ENCODE results near the gene TWF2.
A peak's percentile ranks its signal among the peaks of the same experiment; 100 is the strongest.
"Not testable (repeated sequence)": the region's sequence is repeated elsewhere in the genome, so short reads cannot be mapped to it uniquely, and the experiment has no call there.

Gene TWF2

DNA sequence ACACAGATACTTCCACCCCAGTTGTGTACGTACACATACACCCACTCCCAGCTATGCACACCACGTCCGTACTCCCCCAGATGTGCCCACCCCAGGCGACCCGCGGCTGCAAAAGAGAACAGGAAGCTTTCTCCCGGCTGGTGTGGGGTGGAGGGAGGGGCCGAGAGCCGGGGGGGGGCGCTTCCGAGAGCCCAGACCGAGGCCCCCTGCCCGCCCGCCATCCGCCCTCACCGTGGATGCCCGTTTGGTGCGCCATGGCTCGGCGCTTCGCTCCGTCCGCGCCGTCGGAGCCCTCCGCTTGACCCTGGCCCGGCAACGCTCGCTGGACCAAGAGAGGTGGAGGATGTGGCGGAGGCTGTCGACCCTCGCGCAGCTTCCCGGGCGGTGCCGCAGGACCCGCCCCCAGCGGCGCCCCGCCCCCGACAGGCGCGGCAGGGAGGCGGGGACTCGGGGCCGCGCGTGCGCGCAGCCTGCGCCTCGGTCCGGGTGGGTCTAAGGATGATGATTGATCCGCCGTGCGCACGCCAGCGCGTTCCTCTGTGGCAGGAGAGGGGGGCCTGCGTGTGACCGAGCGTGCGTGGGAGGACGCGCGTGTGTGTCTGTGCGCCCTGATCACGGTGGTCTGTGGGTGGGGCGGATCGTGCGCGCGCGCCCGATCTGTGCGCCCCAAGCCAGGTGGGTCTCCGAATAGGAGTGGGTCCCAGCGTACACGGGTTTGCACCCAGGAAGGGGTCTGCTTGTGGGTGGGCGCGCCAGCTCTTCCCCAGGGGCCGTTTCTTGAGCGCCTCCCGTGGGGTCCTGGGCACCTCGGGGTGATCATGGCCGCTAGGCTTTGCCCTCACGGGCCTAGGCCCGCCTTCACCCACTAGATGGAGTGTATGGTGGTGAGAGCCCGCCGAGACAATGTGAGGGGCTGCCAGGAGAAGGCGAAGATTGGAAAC, at the start of gene TWF2:
TSS of gene TWF2 (minus strand) at position 398 of the 941 bp plus-strand sequence. CDS start at position 256, 142 bp downstream.
- peak; percentile 82 for DNase-seq

DNA sequence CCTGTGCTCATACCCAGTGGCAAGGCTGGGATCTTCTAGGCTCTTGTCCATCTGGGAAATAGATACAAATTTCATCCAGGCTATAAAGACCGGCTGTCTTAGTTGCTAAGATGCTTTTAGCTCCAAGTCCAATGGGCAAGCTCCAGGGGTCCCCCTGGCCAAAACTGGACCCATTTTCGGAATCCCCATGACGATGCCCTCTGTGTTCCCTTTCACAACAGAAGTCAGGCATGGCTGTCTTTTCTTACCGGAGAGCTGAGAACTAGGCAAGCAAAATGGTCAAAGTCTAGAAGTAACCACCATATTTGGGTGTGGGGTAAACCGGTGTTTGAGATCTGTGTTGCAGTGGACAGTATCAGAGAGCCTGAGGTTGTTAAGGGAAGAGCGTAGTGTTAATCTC, 49.7 kb upstream of the TWF2 start:
- DNase-seq, result no peak

DNA sequence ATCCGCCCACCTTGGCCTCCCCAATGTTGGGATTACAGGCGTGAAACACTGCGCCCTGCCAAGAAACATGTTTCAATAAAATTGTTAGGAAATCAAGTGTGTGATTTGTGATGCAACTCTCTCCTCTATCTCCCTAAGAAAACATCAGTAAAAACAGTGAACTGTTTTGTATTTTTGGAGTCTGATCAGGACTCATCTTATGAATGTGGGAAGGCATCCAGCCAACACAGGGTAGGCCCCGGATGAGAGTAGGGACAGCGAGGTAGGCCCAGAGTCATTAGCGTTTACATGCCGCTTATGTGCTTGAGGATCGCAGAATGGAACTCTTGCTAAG, 47.8 kb upstream of the TWF2 start:
- DNase-seq, result peak; percentile 35

DNA sequence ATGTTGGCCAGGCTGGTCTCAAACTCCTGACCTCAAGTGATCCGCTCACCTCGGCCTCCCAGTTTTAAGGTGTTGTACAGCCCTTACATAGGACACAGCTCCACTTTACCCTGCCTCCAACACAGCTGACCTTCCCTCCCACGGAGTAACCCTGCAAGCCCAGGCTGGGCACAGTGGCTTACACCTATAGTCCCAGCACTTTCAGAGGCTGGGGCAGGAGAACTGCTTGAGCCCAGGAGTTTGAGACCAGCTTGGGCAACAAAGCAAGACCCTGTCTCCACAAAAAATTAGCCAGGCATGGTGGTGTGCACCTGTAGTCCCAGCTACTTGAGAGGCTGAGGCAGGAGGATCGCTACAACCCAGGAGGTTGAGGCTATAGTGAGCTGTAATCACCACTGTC, 45.1 kb upstream of the TWF2 start:
- not testable (repeated sequence) for DNase-seq

DNA sequence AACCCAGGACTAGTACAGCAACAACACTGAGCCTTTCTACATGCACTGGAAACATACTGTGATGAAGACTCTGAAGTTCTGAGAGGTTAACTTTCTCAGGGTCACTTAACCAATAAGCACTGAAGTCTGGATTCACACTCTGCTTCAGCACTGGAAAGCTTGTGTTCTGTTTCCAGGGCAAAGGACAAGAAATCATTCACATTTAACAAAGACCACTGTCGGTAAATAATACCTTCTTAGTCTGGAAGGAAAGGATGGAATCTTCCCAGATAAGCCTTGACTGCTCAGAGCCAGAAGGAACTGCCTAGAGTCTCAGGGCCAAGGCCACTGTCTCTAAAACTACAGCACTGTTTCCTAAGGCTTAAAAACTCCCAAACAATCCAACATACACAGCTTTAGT, 44.3 kb upstream of the TWF2 start:
- no peak for DNase-seq

DNA sequence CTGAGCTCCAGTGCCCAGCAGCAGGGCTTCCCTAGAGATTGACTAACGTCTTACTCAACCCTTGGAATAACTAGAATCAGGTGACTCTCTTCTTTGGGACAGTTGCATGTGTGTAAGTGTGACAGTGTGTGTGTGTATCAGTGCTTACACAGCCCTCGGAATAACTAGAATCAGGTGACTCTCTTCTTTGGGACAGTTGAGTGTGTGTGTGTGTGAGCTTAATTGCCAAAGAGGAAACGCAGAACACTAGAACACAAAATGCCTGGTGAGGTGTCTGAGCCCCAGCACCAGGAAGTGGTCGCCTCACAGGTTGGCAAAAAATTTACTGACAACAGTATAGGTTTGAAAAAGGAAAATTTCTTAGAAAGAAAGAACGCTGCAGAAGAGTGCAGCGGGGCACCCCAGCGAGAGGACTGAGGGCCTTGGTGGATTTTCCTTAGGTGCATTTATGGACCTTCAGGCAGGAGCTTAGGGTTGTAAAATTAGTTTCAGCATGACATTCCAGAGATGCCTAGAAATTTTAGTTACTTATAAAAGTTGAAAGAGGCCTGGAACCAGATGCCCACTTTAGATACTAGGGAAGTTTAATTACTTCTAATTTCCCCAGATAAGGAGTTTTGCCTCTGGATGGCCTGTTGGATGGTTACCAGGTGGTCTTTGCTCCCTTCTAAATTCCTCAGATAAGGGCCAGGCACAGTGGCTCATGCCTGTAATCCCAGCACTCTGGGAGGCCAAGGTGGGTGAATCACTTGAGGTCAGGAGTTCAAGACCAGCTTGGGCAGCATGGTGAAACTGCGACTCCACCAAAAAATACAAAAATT, 43.2 kb upstream of the TWF2 start:
- DNase-seq, result no peak

DNA sequence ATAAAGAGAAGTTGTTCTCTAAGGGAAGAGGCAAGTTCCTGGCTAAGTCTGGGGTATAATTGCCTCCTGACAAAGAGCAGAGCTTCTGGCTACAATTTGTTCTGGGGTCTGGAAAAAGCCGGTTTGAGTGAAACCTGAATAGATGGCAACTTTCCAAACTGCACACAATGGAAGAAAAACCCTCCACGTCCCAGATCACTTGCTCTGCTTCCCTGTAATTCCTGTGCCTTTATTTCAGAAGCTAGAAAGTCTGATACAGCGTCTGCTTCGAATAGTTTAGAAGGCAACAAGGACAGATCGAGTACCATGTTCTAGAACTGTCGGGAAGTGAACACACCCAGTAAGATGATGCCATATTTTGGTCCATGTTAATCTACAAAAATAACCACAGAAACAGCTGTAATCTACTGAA, 41.1 kb upstream of the TWF2 start:
- no peak for DNase-seq

DNA sequence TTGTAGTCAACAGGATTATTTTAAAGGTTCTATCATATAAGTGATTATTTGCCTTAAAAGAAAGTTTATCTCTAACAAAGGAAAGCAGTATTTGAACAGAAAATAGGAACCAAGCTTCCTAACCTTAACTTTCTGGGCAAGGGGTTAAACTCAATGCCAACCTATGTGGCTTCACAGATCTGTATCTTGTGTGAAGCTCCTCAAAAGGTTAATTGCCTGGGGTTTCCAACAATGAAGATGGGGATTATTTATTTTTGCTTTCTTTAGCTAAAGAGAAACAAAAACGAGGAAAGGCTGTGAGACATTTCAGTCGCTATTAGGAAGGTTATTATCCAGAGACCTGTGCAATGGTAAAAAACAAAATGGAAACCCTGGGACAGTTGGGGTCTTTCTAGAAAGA, 40.6 kb upstream of the TWF2 start:
- no peak for DNase-seq

DNA sequence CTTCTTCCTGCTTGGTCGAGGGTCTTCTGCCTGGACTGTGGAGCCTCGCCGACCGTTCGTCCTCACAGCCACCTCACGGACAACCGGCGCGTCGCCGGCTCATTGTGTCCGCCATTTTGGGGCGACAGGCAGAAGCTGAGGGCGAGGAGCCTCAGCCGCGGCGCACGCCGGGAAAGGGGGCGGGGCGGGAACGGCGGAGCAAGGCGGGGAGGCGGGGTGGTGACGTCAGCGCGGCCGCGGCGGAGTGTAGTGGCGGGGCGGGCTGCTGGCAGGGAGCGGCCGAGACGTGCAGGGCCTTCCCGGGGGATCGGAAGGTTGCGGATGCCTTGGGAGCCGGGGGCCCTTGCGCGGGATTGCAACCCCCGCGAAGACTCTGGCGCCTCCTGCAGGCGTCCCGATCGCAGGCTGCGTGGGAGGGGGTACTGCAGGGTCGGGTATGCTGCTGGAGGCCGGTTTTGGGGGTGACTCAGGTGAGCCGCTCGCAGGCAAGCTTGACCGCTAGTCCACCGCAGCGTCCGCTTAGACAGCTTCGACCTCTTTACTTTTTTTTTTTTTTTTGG, 39.6 kb upstream of the TWF2 start, which contains the start of gene WDR82:
TSS of gene WDR82 (minus strand) at position 140 of the 560 bp plus-strand sequence. CDS start 288 bp downstream, outside the sequence.
- peak; percentile 94 for DNase-seq

DNA sequence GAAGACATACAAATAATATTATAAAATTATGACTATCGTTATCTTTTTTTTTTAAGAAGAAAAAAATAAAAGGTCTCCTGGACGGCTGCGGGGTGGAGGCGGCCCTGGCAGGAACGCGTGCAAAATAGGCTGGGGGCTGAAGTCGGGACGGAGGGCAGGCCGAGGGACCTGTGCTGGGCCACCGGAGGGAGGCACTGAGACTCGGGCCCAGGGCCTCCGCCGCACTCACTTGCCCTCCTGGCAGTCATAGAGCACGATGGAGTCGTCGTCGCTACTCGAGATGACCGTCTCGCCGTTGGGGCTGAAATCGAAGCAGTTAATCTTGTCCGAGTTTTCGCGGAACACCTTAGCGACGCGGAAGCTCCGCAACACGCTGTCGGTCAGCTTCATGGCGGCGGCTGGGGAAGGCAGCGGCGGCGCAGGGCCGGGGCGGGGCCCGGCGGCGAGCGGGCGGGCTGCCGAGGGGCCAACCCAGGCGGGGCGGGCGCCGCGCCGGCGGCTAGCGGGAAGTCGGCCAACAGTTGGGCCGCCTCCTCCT, 39.1 kb upstream of the TWF2 start:
- peak; percentile 42 for DNase-seq

DNA sequence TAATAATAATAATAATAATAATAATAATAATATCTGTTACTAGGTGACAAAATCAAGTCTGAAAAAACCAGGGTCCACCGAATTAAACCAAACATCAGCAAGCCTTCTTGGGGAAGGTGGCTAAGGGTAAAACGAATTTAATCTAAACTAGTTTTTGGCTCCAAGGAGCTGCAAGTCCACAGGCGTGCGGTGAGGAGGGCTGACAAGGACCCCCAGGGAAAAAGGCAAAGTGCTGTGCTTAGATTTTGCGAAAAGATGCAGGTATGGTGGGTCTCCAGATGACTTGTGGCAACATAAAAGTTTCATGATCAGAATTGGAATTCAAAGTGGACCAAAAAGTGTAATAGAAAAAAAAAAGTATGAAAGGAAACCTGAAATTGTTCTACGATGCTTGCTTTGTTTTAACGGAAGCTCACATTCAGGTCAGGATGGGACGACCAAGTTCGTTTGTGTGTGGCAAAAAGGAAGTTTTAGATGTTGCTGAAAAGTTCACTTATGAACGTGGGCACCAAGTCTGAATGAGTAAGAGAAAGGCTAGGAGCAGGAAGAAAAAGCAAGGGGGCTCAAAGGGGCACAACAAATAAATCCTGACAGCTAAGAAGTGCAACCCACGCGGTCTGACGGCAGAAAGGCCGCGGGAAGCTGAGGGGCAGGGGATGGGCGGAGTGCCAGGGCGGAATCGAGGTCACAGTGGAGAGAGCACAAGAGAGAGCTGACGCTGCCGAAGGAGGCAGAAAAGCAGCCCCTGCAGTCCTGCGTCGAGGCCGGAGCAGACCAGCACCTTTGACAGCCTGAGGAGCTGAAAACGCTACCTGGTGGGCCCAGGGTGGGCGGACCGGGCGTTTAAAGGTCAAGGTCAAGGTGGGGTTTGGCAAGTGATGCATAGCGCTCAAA, 38.4 kb upstream of the TWF2 start:
- DNase-seq, result peak; percentile 51

DNA sequence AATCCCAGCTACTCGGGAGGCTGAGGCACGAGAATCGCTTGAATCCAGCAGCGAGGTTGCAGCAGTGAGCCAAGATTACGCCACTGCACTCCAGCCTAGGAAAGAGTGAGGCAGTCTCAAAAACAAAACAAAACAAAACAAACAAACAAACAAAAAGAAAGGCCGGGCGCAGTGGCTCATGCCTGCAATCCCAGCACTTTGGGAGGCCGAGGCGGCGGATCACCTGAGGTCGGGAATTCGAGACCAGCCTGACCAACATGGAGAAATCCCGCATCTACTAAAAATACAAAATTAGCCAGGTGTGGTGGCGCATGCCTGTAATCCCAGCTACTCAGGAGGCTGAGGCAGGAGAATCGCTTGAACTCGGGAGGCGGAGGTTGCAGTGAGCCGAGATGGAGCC, 35.8 kb upstream of the TWF2 start:
- not testable (repeated sequence) for DNase-seq

DNA sequence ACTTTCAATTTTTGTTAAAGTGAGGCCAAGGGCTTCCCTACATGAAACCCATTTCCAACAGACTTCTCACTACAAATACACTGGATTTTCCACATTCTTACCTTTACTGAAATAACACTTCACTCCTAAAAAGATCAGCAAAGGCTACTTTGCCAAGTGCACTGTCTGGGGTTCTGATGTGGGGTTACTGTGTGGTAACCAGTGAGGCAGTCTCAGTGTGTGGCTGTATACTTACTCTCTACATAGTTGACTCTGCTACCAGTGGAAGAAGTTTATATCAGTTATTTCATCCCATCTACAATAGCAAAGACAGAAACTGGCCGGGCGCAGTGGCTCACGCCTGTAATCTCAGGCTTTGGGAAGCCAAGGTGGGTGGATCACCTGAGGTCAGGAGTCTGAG, 33.9 kb upstream of the TWF2 start:
- DNase-seq, result no peak

DNA sequence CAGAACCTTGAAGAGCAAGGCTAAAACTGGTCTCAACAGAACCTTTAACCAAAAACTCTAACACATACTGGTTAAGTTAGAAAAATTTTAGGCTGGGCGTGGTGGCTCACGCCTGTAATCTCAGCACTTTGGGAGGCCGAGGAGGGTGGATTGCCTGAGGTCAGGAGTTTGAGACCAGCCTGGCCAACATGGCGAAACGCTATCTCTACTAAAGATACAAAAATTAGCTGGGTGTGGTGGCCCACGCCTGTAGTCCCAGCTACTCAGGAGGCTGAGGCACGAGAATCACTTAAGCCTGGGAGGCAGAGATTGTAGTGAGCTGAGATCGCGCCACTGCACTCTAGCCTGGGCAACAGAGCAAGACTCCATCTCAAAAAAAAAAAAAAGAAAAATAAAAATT, 33.2 kb upstream of the TWF2 start:
- not testable (repeated sequence) for DNase-seq

DNA sequence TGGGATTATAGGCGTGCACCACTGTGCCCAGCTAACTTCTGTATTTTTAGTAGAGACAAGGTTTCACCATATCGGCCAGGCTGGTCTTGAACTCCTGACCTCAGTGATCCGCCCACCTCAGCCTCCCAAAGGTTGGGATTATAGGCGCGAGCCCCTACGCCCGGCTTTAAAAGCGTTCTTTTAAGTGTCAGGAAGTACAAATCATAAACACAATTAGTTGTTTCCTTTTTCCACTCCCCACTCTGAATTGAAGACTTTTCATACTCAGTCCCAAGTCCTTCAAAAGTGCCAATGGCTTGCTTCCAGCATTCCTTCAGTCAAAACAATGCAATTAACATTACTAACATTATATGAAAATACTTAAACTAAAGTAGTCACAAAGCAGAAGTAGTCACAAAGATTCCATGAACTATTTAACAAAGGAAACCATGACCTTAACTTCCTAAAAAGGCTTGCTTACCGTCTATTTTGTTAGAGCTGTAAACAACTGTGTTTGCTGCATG, 31.3 kb upstream of the TWF2 start:
- DNase-seq, result no peak

DNA sequence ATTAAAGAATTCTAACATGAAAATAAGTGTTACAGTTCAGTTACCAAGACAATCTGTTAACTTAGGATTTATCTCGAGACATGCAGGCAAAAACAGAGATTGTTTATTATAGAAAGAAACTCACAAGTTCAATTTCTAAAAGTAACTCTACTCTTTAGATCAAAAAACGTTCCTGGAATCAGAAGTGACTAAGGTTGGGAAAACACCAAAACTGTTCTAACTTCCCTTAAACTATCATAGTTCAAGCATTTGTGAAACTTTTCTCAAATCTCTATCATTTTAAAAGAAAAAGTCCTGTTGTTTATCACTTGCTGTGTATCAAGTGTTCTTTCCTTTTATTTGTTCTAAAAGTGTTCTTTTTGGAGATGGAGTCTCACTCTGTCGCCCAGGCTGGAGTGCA, 30.8 kb upstream of the TWF2 start:
- no peak for DNase-seq

DNA sequence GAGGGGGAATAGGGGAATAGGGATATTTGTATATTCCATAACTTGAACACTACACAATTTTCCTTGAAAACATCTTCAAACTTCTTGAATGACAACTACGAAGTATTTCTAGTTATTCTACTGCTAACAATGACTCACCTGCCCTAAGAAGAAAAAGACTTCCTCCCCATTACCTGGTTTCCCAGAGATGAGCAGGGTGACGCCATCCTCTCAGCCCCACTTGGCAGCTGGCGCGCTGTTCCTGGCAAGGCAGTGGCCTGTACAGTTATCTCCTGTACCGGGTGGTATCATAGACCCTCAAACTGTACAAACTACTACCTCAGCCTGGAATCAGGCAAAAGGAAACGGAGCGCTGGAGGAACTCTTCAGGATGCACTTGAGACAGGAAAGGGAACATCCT, 29.1 kb upstream of the TWF2 start:
- no peak for DNase-seq

DNA sequence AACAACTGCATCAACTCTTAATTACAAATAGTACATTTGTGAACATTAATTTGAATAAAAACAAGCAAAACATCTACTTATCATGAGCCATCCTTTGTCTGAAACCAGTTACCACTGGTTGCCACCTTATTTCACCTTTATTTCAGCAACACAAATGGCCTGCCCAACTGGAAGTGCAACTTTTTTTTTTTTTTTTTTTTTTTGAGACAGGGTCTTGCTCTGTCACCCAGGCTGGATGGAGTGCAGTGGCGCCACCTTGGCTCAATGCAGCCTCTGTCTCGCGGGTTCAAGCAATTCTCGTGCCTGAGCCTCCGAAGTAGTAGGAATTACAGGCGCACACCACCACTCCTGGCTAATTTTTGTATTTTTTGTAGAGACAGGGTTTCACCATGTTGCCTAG, 26.4 kb upstream of the TWF2 start:
- DNase-seq, result no peak

DNA sequence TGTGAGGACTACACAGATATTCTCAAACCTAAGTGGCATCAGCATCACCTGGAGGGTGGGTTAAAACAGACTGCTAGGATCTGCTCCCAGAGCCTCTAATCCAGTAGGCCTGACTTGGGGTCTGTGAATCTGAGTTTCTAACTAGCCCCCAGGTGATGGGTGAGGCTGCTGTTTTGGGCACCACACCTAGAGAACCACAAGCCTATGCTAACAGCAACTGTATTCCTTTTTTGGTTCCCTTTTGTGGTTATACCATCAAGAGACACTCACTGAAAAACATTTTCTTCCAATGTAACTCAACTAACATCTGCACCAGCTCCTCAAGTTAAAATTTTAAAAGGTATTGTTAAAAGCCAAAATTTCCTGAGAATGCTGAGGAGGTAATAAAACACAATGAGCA, 23.5 kb upstream of the TWF2 start:
- DNase-seq, result no peak

DNA sequence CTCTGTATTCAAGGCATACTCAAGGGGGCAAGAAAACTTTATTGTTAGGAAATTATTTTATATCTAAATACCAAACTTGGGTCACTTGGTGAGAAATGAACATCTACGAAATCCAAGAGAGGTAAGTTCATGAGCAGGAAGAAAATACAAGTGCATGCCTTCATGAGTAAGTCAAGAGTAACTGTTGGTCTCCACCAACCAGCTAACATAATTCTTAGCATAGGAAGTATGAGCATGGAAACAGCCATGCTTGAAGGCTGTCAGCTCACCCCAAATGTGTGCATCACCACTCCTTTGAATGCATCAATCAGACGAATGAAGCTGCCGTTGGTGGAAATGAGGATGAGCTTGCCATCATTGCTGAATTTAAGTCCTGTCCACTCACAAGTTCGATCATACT, 20.5 kb upstream of the TWF2 start:
- DNase-seq, result no peak

DNA sequence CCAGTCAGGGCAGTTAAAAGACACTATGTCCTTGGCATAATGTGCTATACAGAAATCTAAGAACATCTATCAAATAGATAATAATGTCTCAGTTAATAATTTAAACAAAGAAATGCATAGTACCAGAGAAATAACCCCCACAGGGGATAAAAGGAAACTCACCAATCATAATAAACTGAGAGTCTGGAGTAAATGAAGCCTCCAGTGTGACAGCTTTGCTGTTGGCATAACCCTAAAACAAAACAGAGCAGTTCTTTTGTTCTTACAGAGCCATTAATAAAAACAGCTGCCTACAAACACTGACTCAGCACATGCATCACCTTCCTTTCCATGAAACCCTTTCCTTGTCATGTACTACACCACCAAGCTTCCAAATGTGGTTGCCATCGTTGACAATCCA, 20.1 kb upstream of the TWF2 start:
- no peak for DNase-seq

DNA sequence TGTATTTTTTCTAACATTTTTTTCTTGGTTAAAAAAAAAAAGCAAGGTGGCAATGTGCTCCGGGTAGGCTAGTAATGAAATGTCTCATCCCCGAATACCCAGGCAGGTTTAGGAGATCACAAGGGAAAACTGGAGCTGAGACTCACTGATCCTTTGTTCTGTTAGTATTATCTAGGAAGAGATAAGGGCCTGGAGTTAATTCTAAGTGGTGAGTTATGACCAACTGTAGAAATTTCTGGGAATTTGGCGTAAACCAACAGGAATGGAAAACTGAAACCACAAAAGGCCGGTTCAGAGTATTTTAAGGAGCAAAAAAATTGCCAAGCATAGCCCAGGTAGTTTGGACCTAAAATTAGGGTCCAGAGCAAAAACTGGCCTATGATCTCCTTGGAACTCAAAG, 19.0 kb upstream of the TWF2 start:
- no peak for DNase-seq
